ENCODE measurements around the gene GOLPH3.

Gene GOLPH3

DNA sequence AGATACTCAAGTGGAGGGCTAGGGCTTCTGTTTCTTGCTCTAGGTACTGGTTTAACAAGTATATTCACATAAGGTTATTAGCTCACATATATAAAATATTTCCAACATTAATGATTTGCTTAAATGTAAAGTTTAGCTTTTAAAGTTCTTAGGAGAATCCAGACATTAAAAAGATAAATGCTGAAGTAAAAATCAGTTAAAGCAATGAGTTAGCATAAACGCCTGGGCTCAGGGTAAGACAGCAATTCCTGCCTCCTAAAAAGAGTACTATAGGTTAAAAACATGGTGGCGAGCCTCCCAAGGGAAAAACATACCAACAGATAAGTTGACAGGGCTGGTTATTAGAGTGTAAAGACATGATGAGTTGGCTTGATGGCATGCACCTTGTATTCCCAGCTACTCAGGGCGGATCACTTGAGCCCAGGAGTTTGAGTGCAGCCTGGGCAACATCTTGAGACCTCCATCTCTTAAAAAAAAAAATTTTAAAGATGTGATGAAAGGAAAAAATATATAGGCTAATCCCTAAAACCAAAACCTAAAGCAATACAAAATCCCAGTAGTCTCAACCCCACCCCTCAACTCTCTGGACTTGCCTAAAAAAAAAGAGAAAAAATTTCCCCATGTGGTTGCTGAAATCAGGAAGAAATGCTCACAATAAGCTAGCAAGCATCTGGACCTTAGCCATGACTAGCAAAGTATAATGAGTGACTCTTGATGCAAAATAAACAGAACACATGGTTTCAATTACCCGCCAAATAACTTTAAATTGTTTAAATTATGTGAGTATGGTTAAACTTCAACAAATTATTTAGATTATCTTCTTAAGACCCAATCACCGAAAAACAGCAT is 3.6 kb downstream of the GOLPH3 start:
- no peak overlapping the region for H3K4me3 ChIP-seq (ENCODE audit: low read depth, low read length)
- no peaks in the 10 kb centered on the region for H3K9me3 ChIP-seq
- TF ChIP-seq, protein P1, sequence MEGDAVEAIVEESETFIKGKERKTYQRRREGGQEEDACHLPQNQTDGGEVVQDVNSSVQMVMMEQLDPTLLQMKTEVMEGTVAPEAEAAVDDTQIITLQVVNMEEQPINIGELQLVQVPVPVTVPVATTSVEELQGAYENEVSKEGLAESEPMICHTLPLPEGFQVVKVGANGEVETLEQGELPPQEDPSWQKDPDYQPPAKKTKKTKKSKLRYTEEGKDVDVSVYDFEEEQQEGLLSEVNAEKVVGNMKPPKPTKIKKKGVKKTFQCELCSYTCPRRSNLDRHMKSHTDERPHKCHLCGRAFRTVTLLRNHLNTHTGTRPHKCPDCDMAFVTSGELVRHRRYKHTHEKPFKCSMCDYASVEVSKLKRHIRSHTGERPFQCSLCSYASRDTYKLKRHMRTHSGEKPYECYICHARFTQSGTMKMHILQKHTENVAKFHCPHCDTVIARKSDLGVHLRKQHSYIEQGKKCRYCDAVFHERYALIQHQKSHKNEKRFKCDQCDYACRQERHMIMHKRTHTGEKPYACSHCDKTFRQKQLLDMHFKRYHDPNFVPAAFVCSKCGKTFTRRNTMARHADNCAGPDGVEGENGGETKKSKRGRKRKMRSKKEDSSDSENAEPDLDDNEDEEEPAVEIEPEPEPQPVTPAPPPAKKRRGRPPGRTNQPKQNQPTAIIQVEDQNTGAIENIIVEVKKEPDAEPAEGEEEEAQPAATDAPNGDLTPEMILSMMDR (IDR thresholded peaks at IDR 0.05; ENCODE audit: low read depth, low read length): no peak
- DNase-seq: no peak
- peaks cover 2% of the 10 kb centered on the region; the same call in 1 of the 2 replicates for H3K4me1 ChIP-seq
- H3K27me3 ChIP-seq: no peaks in the 10 kb centered on the region
- H3K36me3 ChIP-seq: peaks cover 60% of the 10 kb centered on the region

DNA sequence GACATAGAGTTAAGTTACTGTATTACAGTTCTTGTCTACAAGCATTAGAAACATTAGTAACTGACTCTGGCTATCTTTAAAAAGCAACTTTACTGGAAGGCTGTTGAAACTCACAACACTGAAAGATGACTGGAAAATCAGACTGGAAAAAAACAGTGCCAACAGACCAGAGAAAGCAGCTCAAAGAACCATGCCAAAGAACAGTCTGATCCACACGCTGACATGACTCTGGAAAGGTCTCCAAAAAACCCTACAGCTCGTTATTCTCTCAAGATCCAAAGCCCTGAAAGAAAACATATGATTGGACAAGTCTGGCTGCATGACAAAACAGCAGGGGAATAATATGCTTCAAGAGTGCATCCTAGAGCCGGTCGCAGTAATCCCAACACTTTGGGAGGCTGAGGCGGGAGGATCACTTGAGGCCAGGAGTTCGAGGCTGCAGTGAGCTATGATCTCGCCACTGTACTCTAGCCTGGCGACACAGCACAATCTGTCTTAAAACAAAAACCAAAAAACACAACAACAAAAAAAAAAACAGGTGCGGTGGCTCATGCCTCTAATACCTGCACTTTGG is 5.6 kb downstream of the GOLPH3 start:
- peaks cover 57% of the 10 kb centered on the region for H3K36me3 ChIP-seq
- TF ChIP-seq, protein P1 (IDR thresholded peaks at IDR 0.05; ENCODE audit: low read depth, low read length): no peak
- no peaks in the 10 kb centered on the region for H3K27me3 ChIP-seq
- no peak for DNase-seq
- no peak overlapping the region for H3K4me3 ChIP-seq (ENCODE audit: low read depth, low read length)
- no peaks in the 10 kb centered on the region for H3K9me3 ChIP-seq
- peaks cover 2% of the 10 kb centered on the region; the same call in 1 of the 2 replicates for H3K4me1 ChIP-seq

DNA sequence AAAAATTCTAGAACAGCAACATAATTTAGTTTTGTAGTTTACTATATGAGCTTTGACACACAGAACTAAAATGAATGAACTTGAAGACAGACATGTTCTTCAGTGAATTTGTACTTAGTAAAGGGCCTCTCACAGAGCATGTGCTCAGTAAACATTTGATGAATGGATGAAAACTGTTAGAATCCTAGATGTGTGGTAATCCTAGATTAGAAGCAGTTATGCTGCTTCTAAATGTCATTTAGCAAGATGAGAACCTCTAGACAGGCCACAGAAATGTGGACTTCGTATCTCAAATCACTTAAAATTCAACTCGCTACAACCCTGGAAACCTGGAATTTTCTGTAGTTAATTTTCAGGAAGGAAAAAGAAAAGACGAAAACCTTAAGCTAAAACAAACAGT is 8.5 kb downstream of the GOLPH3 start:
- Histone ChIP-seq H3K4me1 (no peaks in the 10 kb centered on the region; the same call in 1 of the 2 replicates), H3K36me3 (peaks cover 47% of the 10 kb centered on the region)
- TF ChIP-seq, protein P1 (IDR thresholded peaks at IDR 0.05; ENCODE audit: low read depth, low read length): no peak

DNA sequence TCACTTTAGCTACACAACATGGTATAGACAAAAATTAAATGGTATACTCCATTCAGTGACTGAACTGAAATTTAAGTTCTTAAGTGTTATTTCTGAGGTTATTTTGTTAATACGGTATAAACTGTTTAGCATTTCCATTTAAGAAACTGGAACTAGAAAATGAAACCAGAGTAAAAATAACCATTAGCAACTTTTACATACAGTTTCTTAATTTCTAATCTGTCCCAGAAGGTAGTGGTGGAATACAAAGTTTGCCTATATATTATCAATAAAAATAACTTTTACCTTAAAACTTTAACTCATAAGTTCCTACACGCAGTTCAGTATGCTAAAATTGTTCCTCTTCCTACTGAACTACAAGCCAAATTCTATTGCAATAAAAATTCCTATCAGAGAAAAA is 10.3 kb downstream of the GOLPH3 start:
- no peak for DNase-seq
- Histone ChIP-seq H3K4me3 (ENCODE audit: low read depth, low read length) (no peak overlapping the region), H3K27me3 (no peaks in the 10 kb centered on the region), H3K9me3 (no peaks in the 10 kb centered on the region), H3K4me1 (no peaks in the 10 kb centered on the region; the same call in 1 of the 2 replicates), H3K36me3 (peaks cover 33% of the 10 kb centered on the region)
- TF ChIP-seq, protein P1 (IDR thresholded peaks at IDR 0.05; ENCODE audit: low read depth, low read length): no peak

More for the DNA sequence above, 8.5 kb downstream of the GOLPH3 start:
- no peaks in the 10 kb centered on the region for H3K27me3 ChIP-seq
- no peaks in the 10 kb centered on the region for H3K9me3 ChIP-seq
- H3K4me3 ChIP-seq (ENCODE audit: low read depth, low read length): no peak overlapping the region
- DNase-seq: no peak

DNA sequence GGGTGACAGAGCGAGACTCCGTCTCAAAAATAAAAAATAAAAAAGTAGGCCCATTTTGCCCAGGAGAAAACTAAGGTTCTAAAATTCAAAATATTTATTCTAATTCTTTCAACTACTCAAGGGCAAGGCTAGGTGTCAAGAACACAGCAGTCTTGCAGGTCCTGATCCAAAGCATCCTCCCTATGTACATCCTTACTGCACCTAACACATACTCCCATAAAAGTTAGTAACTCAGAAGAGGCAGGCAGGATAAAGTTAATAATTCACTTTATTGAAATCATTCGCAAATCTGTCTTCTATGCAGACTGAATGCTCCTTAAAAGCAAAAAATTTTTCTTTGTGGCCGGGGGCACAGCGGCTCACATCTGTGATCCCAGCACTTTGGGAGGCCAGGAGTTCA is 11.1 kb downstream of the GOLPH3 start:
- DNase-seq: no peak
- H3K4me1 ChIP-seq: no peaks in the 10 kb centered on the region; the same call in 1 of the 2 replicates
- TF ChIP-seq, protein P1 (IDR thresholded peaks at IDR 0.05; ENCODE audit: low read depth, low read length): no peak
- H3K36me3 ChIP-seq: peaks cover 26% of the 10 kb centered on the region
- no peaks in the 10 kb centered on the region for H3K27me3 ChIP-seq
- no peak overlapping the region for H3K4me3 ChIP-seq (ENCODE audit: low read depth, low read length)
- no peaks in the 10 kb centered on the region for H3K9me3 ChIP-seq

DNA sequence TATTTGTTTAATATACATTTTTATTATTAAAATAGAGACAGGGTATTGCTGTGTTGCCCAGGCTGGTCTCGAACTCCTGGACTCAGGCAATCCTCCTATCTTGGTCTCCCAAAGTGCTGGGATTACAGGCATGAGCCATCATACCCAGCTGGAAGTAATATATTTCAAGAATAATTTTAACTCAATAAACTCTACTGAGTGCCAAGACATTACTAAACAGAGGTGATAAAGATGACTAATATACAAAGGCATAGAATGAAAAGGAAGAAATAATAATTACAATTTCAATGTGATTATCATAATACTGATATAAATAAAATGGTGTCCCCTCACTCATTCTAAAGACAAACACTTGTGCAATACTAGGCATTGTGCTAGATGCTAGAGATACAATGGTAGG is 13.9 kb downstream of the GOLPH3 start:
- Histone ChIP-seq H3K36me3 (no peaks in the 10 kb centered on the region; the same call in 1 of the 2 replicates), H3K4me1 (no peaks in the 10 kb centered on the region), H3K4me3 (ENCODE audit: low read depth, low read length) (no peak overlapping the region), H3K27me3 (no peaks in the 10 kb centered on the region), H3K9me3 (no peaks in the 10 kb centered on the region)
- TF ChIP-seq, protein P1 (IDR thresholded peaks at IDR 0.05; ENCODE audit: low read depth, low read length): no peak
- DNase-seq: no peak

All from BE2C (cell line).